ENCODE results near the gene NRXN3.
"Not testable (repeated sequence)": the region's sequence is repeated elsewhere in the genome, so short reads cannot be mapped to it uniquely, and the experiment has no call there.

Gene NRXN3

GRCh38 chr14:78512021-78512420 is 341.8 kb downstream of the NRXN3 start:
- H3K4me3 ChIP-seq (ENCODE audit: low read length) = no peak overlapping the region
- no peak for DNase-seq (ENCODE audit: low read depth)
- no peak for TF ChIP-seq CTCF (conservative IDR thresholded peaks at IDR 0.05; ENCODE audit: low read length)

- no peak overlapping the region for H3K4me3 ChIP-seq (ENCODE audit: low read length)
- DNase-seq (ENCODE audit: low read depth) = no peak
- no peak for TF ChIP-seq CTCF (conservative IDR thresholded peaks at IDR 0.05; ENCODE audit: low read length)
Measured at GRCh38 chr14:78519863-78520262, 349.7 kb downstream of the NRXN3 start.

- no peak for TF ChIP-seq CTCF (conservative IDR thresholded peaks at IDR 0.05; ENCODE audit: low read length)
- DNase-seq (ENCODE audit: low read depth) = no peak
- H3K4me3 ChIP-seq (ENCODE audit: low read length) = no peak overlapping the region
Measured at GRCh38 chr14:78524196-78524595, 354.0 kb downstream of the NRXN3 start.

GRCh38 chr14:78524766-78525165 is 354.6 kb downstream of the NRXN3 start:
- no peak overlapping the region for H3K4me3 ChIP-seq (ENCODE audit: low read length)
- no peak for DNase-seq (ENCODE audit: low read depth)
- no peak for TF ChIP-seq CTCF (conservative IDR thresholded peaks at IDR 0.05; ENCODE audit: low read length)

GRCh38 chr14:78530078-78530477 is 359.9 kb downstream of the NRXN3 start:
- H3K4me3 ChIP-seq (ENCODE audit: low read length) = no peak overlapping the region
- no peak for DNase-seq (ENCODE audit: low read depth)
- no peak for TF ChIP-seq CTCF (conservative IDR thresholded peaks at IDR 0.05; ENCODE audit: low read length)

- no peak for DNase-seq (ENCODE audit: low read depth)
- H3K4me3 ChIP-seq (ENCODE audit: low read length) = no peak overlapping the region
- TF ChIP-seq CTCF (conservative IDR thresholded peaks at IDR 0.05; ENCODE audit: low read length) = no peak
Measured at GRCh38 chr14:78534141-78534540, 364.0 kb downstream of the NRXN3 start.

GRCh38 chr14:78535041-78535440 is 364.9 kb downstream of the NRXN3 start:
- no peak for DNase-seq (ENCODE audit: low read depth)
- H3K4me3 ChIP-seq (ENCODE audit: low read length) = no peak overlapping the region
- TF ChIP-seq CTCF (conservative IDR thresholded peaks at IDR 0.05; ENCODE audit: low read length) = no peak

- H3K4me3 ChIP-seq (ENCODE audit: low read length); DNase-seq (ENCODE audit: low read depth): not testable (repeated sequence)
Measured at GRCh38 chr14:78541788-78542187, 371.6 kb downstream of the NRXN3 start.
